CD4-positive, alpha-beta T cell treated with Interleukin-15 for 1 hour (primary cell): ENCODE data around the gene SBK2.

ENCODE experiments used
- DNase-seq: peaks from one replicate; pipeline ENCODE4 v3.0.0-alpha.2; 2020

SBK2 gene

GRCh38 chr19:55553217-55554182 is 16.6 kb upstream of the SBK2 start:
- no peak for DNase-seq

- no peak for DNase-seq
Measured at GRCh38 chr19:55552620-55553019, 15.7 kb upstream of the SBK2 start.

GRCh38 chr19:55552206-55552605 is 15.3 kb upstream of the SBK2 start:
- DNase-seq = no peak

GRCh38 chr19:55550321-55550650 is 13.4 kb upstream of the SBK2 start:
- DNase-seq = no peak

- no peak for DNase-seq
Measured at GRCh38 chr19:55549500-55550320, 12.8 kb upstream of the SBK2 start.

GRCh38 chr19:55546822-55547614 is 10.1 kb upstream of the SBK2 start:
- DNase-seq = no peak

- no peak for DNase-seq
Measured at GRCh38 chr19:55546011-55546410, 9.1 kb upstream of the SBK2 start.

- no peak for DNase-seq
Measured at GRCh38 chr19:55545443-55545842, 8.5 kb upstream of the SBK2 start, which contains the start of gene SBK3. Gene SBK3 (minus strand): TSS chr19:55545543. CDS start chr19:55545543, 0 bp downstream.

GRCh38 chr19:55544776-55545439 is 8.0 kb upstream of the SBK2 start:
- no peak for DNase-seq

GRCh38 chr19:55544014-55544413 is 7.1 kb upstream of the SBK2 start:
- DNase-seq = no peak

GRCh38 chr19:55543567-55543966 is 6.6 kb upstream of the SBK2 start:
- DNase-seq = no peak

GRCh38 chr19:55542292-55542855 is 5.4 kb upstream of the SBK2 start:
- DNase-seq = no peak

- no peak for DNase-seq
Measured at GRCh38 chr19:55541091-55541490, 4.2 kb upstream of the SBK2 start.

- DNase-seq = no peak
Measured at GRCh38 chr19:55540619-55541018, 3.7 kb upstream of the SBK2 start.

- DNase-seq = no peak
Measured at GRCh38 chr19:55539090-55539984, 2.4 kb upstream of the SBK2 start.

- no peak for DNase-seq
Measured at GRCh38 chr19:55538132-55538531, 1.2 kb upstream of the SBK2 start.

GRCh38 chr19:55537741-55538111 is 793 bp upstream of the SBK2 start:
- no peak for DNase-seq

GRCh38 chr19:55536366-55536765 is 567 bp downstream of the SBK2 start:
- DNase-seq = no peak

- DNase-seq = no peak
Measured at GRCh38 chr19:55535965-55536350, 975 bp downstream of the SBK2 start.

GRCh38 chr19:55535173-55535964 is 1.6 kb downstream of the SBK2 start:
- DNase-seq = no peak
